Smooth muscle cell (in vitro differentiated cells): ENCODE data around the gene SEPTIN1. TPM values are rescaled to one million over a fixed set of nuclear protein-coding genes. Genes with fewer than 3 reads are reported as not detected.

Source experiments
- DNase-seq: peaks from one replicate; lab custom pipeline; 2025; ENCODE audit not compliant: unreplicated experiment; lab: John Stamatoyannopoulos, UW
- H2AFZ ChIP-seq: fragments of 200-600 bp; sonication (generic); 2 replicates; pipeline ENCODE4 v1.6.0; 2016; ENCODE audit warnings: antibody characterized with exemption, low read depth, mild to moderate bottlenecking
- H3F3A ChIP-seq: fragments of 200-600 bp; sonication (generic); 2 replicates; pipeline ENCODE4 v1.6.0; 2017; ENCODE audit warnings: antibody characterized with exemption, low read depth
- H3K27ac ChIP-seq: fragments of 200-600 bp; sonication (generic); 2 replicates; pipeline ENCODE4 v1.5.1; 2016; ENCODE audit warnings: low read depth, mild to moderate bottlenecking
- H3K27me3 ChIP-seq: fragments of 200-600 bp; sonication (generic); 2 replicates; pipeline ENCODE4 v1.6.1; 2016; ENCODE audit warnings: low read depth, mild to moderate bottlenecking
- H3K36me3 ChIP-seq: fragments of 200-600 bp; sonication (generic); 2 replicates; pipeline ENCODE4 v1.5.1; 2016; ENCODE audit warnings: low read depth
- H3K4me1 ChIP-seq: fragments of 200-600 bp; sonication (generic); 2 replicates; pipeline ENCODE4 v1.5.1; 2016; ENCODE audit warnings: low read depth
- H3K4me2 ChIP-seq: fragments of 200-600 bp; sonication (generic); 2 replicates; pipeline ENCODE4 v1.6.0; 2016; ENCODE audit warnings: mild to moderate bottlenecking
- H3K4me3 ChIP-seq: fragments of 200-600 bp; sonication (generic); 2 replicates; pipeline ENCODE4 v1.5.1; 2016; ENCODE audit warnings: mild to moderate bottlenecking
- H3K79me2 ChIP-seq: fragments of 200-600 bp; sonication (generic); 2 replicates; pipeline ENCODE4 v1.6.0; 2016; ENCODE audit warnings: low read depth, mild to moderate bottlenecking
- H3K9ac ChIP-seq: fragments of 200-600 bp; sonication (generic); 2 replicates; pipeline ENCODE4 v1.6.0; 2016; ENCODE audit warnings: low read depth
- H3K9me3 ChIP-seq: fragments of 200-600 bp; sonication (generic); replicated peaks from 2 replicates; pipeline ENCODE4 v1.5.1; 2016; ENCODE audit warnings: low read depth
- H4K20me1 ChIP-seq: fragments of 200-600 bp; sonication (generic); 2 replicates; pipeline ENCODE4 v1.6.0; 2016; ENCODE audit warnings: low read depth
- CTCF ChIP-seq: fragments of 200-600 bp; sonication (generic); IDR thresholded peaks from 2 replicates; pipeline ENCODE4 v1.5.1; 2017; ENCODE audit warnings: borderline replicate concordance, mild to moderate bottlenecking, antibody characterized with exemption; ENCODE audit not compliant: insufficient read depth, poor library complexity, severe bottlenecking
- WGBS: methylation state at CpG from one replicate; pipeline ENCODE4 v1.1.7; 2016; ENCODE audit warnings: low lambda C conversion rate; 5-methylcytosine and 5-hydroxymethylcytosine counted together
- polyA plus RNA-seq: library from polyadenylated mRNA; unstranded; fragments of >200 nt; fragmentation: Nextera tagmentation; extraction: Ambion mirVana; gene quantifications from 2 replicates; pipeline ENCODE4 v1.2.1, GENCODE V29; 2016
- total RNA-seq: library from RNA; depleted of rRNA; stranded (reverse); fragments of >200 nt; gene quantifications from 2 replicates; pipeline ENCODE4 v1.2.3, GENCODE V29; 2014

The SEPTIN1 gene
- total and polyA plus RNA-seq, 2 experiments from 2014 or later = 0.27 to 3.7 TPM

GRCh38 chr16:30368792-30369090, 13.6 kb downstream of the SEPTIN1 start:
- peak overlapping the region; percentile 67 for H3K9ac ChIP-seq
- peaks cover 4% of the 10 kb centered on the region for H3F3A ChIP-seq
- peak overlapping the region; percentile 93 for H3K4me2 ChIP-seq
- H3K27ac ChIP-seq = peak overlapping the region; percentile 69
- no peaks in the 10 kb centered on the region for H3K9me3 ChIP-seq
- TF ChIP-seq CTCF = no peak
- H3K4me1 ChIP-seq = peaks cover 20% of the 10 kb centered on the region
- no peaks in the 10 kb centered on the region for H3K36me3 ChIP-seq
- peaks cover 54% of the 10 kb centered on the region for H4K20me1 ChIP-seq
- DNase-seq = no peak
- peaks cover 61% of the 10 kb centered on the region for H3K79me2 ChIP-seq
- peak overlapping the region; percentile 59 for H3K4me3 ChIP-seq
- no peaks in the 10 kb centered on the region for H3K27me3 ChIP-seq
- 41% methylated on average over 4 of the region's 4 CpGs for WGBS
- H2AFZ ChIP-seq = no peak overlapping the region

- Histone ChIP-seq H3K9me3 (no peaks in the 10 kb centered on the region), H4K20me1 (peaks cover 54% of the 10 kb centered on the region), H3K27me3 (no peaks in the 10 kb centered on the region), H3K79me2 (peaks cover 66% of the 10 kb centered on the region), H3K4me2 (peak overlapping the region; percentile 93), H3K4me3 (peak overlapping the region; percentile 59), H3K4me1 (peaks cover 20% of the 10 kb centered on the region), H3K36me3 (no peaks in the 10 kb centered on the region), H3K9ac (peak overlapping the region; percentile 73), H3F3A (peaks cover 4% of the 10 kb centered on the region), H3K27ac (peak overlapping the region; percentile 69), H2AFZ (no peak overlapping the region)
- 24% methylated on average over 8 of the region's 8 CpGs for WGBS
- no peak for DNase-seq
- TF ChIP-seq CTCF = no peak
Measured at GRCh38 chr16:30368122-30368791, 14.1 kb downstream of the SEPTIN1 start.

- Histone ChIP-seq H3K27me3 (no peaks in the 10 kb centered on the region), H3K4me3 (peak overlapping the region; percentile 59), H2AFZ (no peak overlapping the region), H4K20me1 (peaks cover 54% of the 10 kb centered on the region), H3K9me3 (no peaks in the 10 kb centered on the region), H3K27ac (no peak overlapping the region), H3K4me1 (peaks cover 20% of the 10 kb centered on the region), H3K9ac (peak overlapping the region; percentile 73), H3K36me3 (no peaks in the 10 kb centered on the region), H3K79me2 (peaks cover 74% of the 10 kb centered on the region), H3F3A (peaks cover 4% of the 10 kb centered on the region), H3K4me2 (peak overlapping the region; percentile 93)
- TF ChIP-seq CTCF = no peak
- 93% methylated on average over 10 of the region's 10 CpGs for WGBS
- no peak for DNase-seq
Measured at GRCh38 chr16:30367349-30368009, 14.9 kb downstream of the SEPTIN1 start.

- H3K27me3 ChIP-seq = no peaks in the 10 kb centered on the region
- no peak overlapping the region for H3K9ac ChIP-seq
- H3K9me3 ChIP-seq = no peaks in the 10 kb centered on the region
- H3K79me2 ChIP-seq = peaks cover 82% of the 10 kb centered on the region
- peaks cover 20% of the 10 kb centered on the region for H3K4me1 ChIP-seq
- no peak for TF ChIP-seq CTCF
- no peak overlapping the region for H3K27ac ChIP-seq
- DNase-seq = no peak
- no peak overlapping the region for H3K4me3 ChIP-seq
- peaks cover 54% of the 10 kb centered on the region for H4K20me1 ChIP-seq
- peak overlapping the region; percentile 93 for H3K4me2 ChIP-seq
- 95% methylated on average over 4 of the region's 4 CpGs for WGBS
- no peak overlapping the region for H2AFZ ChIP-seq
- no peaks in the 10 kb centered on the region for H3K36me3 ChIP-seq
- H3F3A ChIP-seq = peaks cover 4% of the 10 kb centered on the region
Measured at GRCh38 chr16:30366511-30366910, 15.8 kb downstream of the SEPTIN1 start.
